CD4-positive, alpha-beta T cell treated with Interleukin-6 for 4 hours (primary cell): Measurements from ENCODE around the gene NFKB1.

ENCODE experiments used
- DNase-seq: peaks from one replicate; pipeline ENCODE4 v3.0.0-alpha.2; 2020; ENCODE audit warnings: mixed read lengths

NFKB1 gene

DNA sequence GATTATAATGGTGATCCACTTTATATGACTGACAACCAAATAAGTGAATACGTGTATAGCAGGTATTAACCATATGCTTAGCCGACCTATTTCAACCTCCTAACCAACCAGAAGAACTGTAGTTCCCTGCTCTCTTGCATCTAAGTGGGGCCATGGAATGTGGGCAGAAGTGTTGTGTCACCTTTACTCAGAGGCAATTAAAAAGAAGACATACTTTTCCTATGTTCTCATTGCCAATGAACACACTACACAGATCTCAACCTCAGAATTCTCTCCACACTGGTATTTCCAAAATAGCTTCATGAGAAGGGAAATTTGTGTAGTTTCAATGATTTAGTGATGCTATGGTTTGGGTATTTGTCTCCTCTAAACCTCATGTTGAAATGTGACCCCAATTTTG lies 3.2 kb upstream of the NFKB1 start:
- no peak for DNase-seq

GRCh38 chr4:102500352-102500695 lies 835 bp upstream of the NFKB1 start:
- peak; percentile 31 for DNase-seq

DNA sequence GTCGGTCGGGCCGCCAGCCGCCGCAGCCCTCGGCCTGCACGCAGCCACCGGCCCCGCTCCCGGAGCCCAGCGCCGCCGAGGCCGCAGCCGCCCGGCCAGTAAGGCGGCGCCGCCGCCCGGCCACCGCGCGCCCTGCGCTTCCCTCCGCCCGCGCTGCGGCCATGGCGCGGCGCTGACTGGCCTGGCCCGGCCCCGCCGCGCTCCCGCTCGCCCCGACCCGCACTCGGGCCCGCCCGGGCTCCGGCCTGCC lies 213 bp downstream of the NFKB1 start:
- no peak for DNase-seq

- DNase-seq: no peak
These were observed 1.3 kb downstream of the NFKB1 start for GRCh38 chr4:102502543-102502818.

- DNase-seq: no peak
These were observed 2.2 kb downstream of the NFKB1 start for GRCh38 chr4:102503301-102503746.

GRCh38 chr4:102503831-102504786 lies 3.0 kb downstream of the NFKB1 start:
- DNase-seq: no peak

- no peak for DNase-seq
These were observed 3.8 kb downstream of the NFKB1 start for GRCh38 chr4:102504941-102505340.

DNA sequence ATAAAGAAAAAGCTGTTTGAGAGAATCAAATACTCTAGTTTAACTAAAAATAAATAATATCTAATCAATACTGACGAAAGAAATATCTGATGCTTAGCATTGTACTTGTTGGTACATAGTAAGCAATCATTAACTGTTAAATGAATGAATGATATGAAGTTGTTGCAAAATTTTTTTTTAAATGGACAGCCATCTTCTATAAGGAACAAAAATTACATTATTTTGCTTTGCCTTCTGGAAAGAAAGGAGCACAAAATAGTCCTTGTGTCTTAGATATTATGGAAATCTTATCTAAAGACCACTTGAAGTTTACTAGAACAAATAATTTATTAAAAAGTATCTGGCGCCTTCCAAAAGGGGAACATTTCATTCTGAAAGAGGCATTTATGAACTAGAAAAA lies 4.5 kb downstream of the NFKB1 start:
- no peak for DNase-seq

DNA sequence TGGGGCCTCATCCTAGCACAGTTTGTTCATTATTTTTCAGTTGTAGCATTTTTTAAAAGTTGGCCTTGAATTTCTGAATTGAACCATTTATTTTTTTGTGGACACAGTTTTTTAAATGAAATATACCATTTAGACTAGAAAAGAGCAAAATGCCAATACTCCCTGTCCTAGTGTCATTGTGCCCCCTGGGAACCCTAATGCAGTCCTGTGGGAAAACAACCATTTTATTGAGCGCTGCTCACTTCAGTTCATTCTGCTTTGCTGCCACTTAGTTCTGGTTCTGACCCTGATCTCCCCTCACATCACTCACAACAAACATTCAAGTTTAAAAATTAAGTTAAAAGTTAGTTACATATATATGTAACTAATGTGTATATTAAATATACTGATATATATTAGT lies 5.4 kb downstream of the NFKB1 start:
- DNase-seq: no peak

- DNase-seq: no peak
These were observed 10.9 kb downstream of the NFKB1 start for GRCh38 chr4:102511830-102512605.

DNA sequence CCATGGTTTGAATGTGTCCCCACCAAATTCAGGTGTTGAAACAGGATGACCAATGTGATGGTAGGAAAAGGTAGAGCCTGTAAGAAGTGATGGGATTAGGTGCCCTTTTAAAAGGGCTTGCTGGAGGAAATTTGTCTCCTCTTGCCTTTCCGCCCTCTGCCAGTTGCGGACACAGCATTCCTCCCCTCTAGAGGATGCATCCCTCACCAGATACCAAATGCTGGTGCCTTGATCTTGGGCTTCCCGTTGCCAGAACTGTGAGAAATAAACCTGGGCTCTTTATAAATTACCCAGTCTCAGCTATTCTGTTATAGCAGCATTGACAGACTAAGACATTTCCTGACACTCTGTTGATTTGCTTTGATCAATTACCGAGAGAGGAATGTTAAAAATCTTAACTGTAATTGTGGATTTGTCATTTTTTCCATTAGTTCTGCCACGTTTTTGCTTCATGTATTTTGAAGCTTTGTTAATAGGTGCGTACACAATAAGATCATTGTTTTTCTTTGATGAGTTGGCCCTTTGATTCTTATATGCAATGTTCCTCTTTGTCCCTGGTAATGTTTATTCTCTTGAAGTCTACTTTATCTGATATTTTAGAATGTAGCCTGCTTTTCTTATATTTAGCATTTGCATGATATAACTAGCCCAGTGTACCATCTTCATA lies 13.3 kb downstream of the NFKB1 start:
- DNase-seq: no peak

- no peak for DNase-seq
These were observed 16.6 kb downstream of the NFKB1 start for GRCh38 chr4:102517753-102518152.

GRCh38 chr4:102518703-102519131 lies 17.6 kb downstream of the NFKB1 start:
- DNase-seq: no peak

GRCh38 chr4:102519925-102520324 lies 18.8 kb downstream of the NFKB1 start:
- DNase-seq: no peak

GRCh38 chr4:102521570-102521969 lies 20.4 kb downstream of the NFKB1 start:
- no peak for DNase-seq

GRCh38 chr4:102522031-102522440 lies 20.9 kb downstream of the NFKB1 start:
- DNase-seq: no peak

DNA sequence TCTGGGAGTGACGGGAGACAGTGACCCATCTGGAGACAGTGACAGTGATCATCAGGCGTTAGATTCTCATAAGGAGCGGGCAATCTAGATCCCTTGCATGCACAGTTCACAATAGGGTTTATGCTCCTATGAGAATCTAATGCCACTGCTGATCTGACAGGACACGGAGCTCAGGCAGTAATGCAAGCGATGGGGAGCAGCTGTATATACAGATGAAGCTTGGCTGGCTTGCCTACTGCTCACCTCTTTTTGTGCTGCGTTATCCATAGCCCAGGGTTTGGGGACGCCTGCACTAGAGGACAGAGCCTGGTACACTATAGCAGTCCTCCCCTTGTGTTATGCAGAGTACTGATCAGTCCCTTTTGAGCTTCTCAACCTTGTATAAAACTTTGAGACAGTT lies 23.5 kb downstream of the NFKB1 start:
- DNase-seq: no peak

DNA sequence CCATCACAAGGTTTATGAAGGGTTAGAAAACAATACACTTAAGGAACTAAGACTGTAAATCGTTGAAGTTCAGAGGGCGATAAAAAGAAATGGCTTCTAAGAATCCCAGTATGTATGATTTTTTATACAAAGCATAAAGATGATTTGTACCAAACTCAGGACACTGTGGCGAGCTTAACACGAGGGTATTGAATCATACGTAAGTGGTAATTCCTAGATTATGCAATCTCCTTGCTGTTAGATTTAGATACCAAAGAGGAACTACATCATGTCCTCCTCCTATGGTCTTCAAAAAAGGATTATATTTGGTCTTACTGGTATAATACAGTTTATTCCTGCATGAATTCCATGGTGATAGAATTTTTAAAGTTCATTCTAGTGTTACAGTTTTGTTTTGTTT lies 23.9 kb downstream of the NFKB1 start:
- DNase-seq: no peak

GRCh38 chr4:102525504-102525903 lies 24.3 kb downstream of the NFKB1 start:
- no peak for DNase-seq

- DNase-seq: no peak
These were observed 25.4 kb downstream of the NFKB1 start for GRCh38 chr4:102526532-102526931.

- DNase-seq: no peak
These were observed 26.6 kb downstream of the NFKB1 start for GRCh38 chr4:102527695-102528283.

DNA sequence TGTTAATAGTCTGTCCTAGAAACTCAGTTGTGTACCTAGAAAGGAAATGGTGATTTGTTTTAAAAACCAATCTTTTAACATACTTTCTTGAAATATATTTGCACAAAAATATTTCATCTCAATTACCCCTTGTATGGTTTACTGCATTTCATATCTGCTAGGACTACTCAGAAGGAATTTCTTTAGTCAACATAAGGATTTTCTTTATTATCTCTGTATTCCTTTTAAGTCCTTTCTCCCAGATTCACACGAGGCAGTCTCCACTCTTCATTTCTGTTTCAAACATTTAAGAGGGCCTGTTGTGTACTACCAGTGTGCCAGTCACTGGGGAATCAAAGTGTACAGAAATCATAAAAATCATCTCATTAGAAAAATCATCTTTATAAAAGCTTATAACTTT lies 28.8 kb downstream of the NFKB1 start:
- DNase-seq: no peak

GRCh38 chr4:102530986-102531385 lies 29.8 kb downstream of the NFKB1 start:
- DNase-seq: no peak

GRCh38 chr4:102531462-102531861 lies 30.3 kb downstream of the NFKB1 start:
- DNase-seq: no peak
